ENCODE data around the gene COL25A1.
"Not testable (repeated sequence)": the region's sequence is repeated elsewhere in the genome, so short reads cannot be mapped to it uniquely, and the experiment has no call there.

Gene COL25A1

DNA sequence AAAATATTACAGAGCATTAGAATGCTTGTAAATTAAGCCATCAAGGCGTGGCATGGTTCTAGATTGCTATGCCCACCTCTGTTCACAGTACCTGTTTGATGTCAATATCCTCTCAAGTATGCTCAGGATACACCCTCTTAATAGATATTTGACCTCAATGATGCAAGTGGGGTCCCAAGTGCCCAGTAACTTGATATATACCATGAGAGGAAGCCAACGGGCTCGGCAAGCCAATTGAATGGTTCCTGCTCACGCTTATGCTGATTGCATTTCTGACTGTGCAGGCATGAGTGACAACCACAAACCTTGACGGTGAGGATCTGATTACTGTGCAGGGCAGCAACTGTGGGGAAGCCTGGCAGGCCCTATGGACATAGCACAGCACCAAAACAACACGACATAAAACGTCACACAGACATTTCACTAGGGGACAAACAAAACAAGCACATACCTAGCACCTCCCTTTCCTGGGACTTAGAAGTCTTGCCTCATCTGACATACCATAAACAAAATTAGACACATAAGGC, 360.5 kb downstream of the COL25A1 start:
- TF ChIP-seq, protein P1, sequence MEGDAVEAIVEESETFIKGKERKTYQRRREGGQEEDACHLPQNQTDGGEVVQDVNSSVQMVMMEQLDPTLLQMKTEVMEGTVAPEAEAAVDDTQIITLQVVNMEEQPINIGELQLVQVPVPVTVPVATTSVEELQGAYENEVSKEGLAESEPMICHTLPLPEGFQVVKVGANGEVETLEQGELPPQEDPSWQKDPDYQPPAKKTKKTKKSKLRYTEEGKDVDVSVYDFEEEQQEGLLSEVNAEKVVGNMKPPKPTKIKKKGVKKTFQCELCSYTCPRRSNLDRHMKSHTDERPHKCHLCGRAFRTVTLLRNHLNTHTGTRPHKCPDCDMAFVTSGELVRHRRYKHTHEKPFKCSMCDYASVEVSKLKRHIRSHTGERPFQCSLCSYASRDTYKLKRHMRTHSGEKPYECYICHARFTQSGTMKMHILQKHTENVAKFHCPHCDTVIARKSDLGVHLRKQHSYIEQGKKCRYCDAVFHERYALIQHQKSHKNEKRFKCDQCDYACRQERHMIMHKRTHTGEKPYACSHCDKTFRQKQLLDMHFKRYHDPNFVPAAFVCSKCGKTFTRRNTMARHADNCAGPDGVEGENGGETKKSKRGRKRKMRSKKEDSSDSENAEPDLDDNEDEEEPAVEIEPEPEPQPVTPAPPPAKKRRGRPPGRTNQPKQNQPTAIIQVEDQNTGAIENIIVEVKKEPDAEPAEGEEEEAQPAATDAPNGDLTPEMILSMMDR (IDR thresholded peaks at IDR 0.05; ENCODE audit: unreplicated experiment in 3 of 3), result no peak
- no peaks in the 10 kb centered on the region for H3K27me3 Mint-ChIP-seq (ENCODE audit: low read depth)
- H3K9me3 Mint-ChIP-seq, result no peaks in the 10 kb centered on the region
- peaks cover 7% of the 10 kb centered on the region for H3K36me3 Mint-ChIP-seq (ENCODE audit: low read depth)
- no peak overlapping the region for H3K4me3 Mint-ChIP-seq
- peaks cover 24% of the 10 kb centered on the region for H3K4me1 Mint-ChIP-seq
- peak overlapping the region in 2 of 3 experiments; percentile 50 to 59 for H3K27ac Mint-ChIP-seq

DNA sequence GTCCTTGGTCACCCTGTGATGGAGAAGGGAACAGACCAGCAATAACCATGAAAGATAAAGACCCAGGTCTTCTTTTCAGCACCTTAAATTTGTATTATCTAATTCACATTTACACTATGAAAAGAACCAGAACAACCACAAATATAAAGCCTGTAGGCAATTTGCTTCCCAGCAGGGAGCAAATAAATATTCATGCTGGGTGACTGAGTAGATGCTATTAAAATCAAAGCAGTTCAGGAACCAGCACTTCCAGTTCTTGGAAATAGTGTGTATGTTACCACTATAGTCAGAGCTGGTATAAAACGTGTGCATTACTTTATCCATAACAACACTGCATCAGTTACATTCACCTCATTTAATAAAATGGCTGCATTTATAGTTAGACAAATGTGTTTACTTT, 361.8 kb downstream of the COL25A1 start:
- Mint-ChIP-seq H3K36me3 (ENCODE audit: low read depth) (peaks cover 8% of the 10 kb centered on the region), H3K9me3 (no peaks in the 10 kb centered on the region), H3K27me3 (ENCODE audit: low read depth) (peaks cover 3% of the 10 kb centered on the region), H3K4me3 (no peak overlapping the region), H3K27ac (no peak overlapping the region), H3K4me1 (peaks cover 24% of the 10 kb centered on the region)
- TF ChIP-seq, protein P1 (IDR thresholded peaks at IDR 0.05; ENCODE audit: unreplicated experiment in 3 of 3), result no peak

DNA sequence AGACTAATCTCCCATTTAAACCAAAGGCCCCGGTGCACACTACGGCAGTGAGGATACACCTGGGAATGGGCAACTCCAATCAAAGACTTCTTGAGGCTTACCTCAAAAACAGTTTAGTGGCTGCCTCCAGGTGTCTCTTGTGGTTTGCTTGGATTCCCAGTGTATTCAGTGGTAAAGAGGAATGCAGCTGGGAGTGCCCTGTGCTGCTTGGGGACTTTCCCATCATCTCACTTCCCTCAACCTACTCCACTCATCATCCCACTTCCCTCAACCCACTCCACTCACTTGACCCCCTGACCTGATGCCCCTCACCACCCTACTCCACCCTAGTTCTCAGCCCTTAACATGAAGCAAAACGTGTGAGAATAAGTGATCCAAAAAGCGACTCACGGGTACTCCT, 362.3 kb downstream of the COL25A1 start:
- TF ChIP-seq, protein P1 (IDR thresholded peaks at IDR 0.05; ENCODE audit: unreplicated experiment in 3 of 3), result no peak
- Mint-ChIP-seq H3K27ac (no peak overlapping the region), H3K36me3 (ENCODE audit: low read depth) (peaks cover 8% of the 10 kb centered on the region), H3K4me1 (peaks cover 24% of the 10 kb centered on the region), H3K4me3 (no peak overlapping the region), H3K27me3 (ENCODE audit: low read depth) (peaks cover 3% of the 10 kb centered on the region), H3K9me3 (no peaks in the 10 kb centered on the region)

DNA sequence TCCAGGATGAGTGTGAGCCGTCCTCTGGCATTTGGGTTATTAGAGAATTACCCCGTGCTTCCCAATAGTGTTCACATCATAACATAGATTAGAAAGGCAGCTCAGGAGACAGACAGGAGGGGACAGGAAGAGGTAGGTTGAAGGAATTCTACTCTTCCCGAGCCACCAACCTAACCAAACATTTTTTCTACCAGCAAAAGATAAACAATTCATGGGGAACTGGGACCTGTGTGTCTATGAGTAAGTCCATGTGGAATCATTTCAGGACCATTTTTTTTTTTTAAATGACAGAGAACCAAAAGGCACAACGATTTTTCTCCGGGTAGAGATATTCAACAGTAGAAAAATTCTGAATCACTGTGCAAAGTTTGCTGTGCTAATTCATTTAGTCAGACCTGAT, 365.4 kb downstream of the COL25A1 start:
- peaks cover 3% of the 10 kb centered on the region for H3K27me3 Mint-ChIP-seq (ENCODE audit: low read depth)
- no peaks in the 10 kb centered on the region for H3K9me3 Mint-ChIP-seq
- TF ChIP-seq, protein P1 (IDR thresholded peaks at IDR 0.05; ENCODE audit: unreplicated experiment in 3 of 3), result no peak
- H3K27ac Mint-ChIP-seq, result no peak overlapping the region
- H3K36me3 Mint-ChIP-seq (ENCODE audit: low read depth), result peaks cover 12% of the 10 kb centered on the region
- no peak overlapping the region for H3K4me3 Mint-ChIP-seq
- H3K4me1 Mint-ChIP-seq, result peaks cover 14% of the 10 kb centered on the region

DNA sequence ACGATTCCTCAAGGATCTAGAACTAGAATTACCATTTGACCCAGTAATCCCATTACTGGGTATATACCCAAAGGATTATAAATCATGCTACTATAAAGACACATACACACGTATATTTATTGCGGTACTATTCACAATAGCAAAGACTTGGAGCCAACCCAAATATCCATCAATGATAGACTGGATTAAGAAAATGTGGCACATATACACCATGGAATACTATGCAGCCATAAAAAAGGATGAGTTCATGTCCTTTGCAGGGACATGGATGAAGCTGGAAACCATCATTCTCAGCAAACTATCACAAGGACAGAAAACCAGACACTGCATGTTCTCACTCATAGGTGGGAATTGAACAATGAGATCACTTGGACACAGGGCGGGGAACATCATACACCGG, 368.5 kb downstream of the COL25A1 start:
- not testable (repeated sequence) for H3K9me3 Mint-ChIP-seq; H3K27me3 Mint-ChIP-seq (ENCODE audit: low read depth); H3K4me3 Mint-ChIP-seq; H3K4me1 Mint-ChIP-seq
- Mint-ChIP-seq H3K36me3 (ENCODE audit: low read depth) (peaks cover 12% of the 10 kb centered on the region), H3K27ac (peak overlapping the region in 1 of 3 experiments; percentile 21)

DNA sequence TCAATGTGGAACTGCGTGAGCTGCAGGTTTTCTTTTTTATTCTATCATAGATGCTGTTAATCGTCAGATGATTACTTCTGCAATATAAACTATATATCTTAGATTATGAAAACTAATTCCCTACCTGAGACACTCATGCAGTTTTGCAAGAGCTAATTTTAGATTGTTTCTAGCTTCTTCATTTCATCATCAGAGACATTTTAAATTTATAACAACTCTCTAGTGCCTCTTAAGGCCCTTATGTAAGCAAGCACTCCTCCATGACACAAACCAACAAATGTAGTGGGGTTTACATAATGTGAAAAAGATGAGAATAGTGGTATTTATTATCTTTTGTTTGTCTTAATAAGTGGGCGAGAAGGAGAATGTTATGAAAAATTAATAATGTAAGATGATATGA, 369.4 kb downstream of the COL25A1 start:
- Mint-ChIP-seq H3K27ac (peak overlapping the region in 1 of 3 experiments; percentile 21), H3K36me3 (ENCODE audit: low read depth) (peaks cover 12% of the 10 kb centered on the region), H3K27me3 (ENCODE audit: low read depth) (peaks cover 3% of the 10 kb centered on the region), H3K9me3 (no peaks in the 10 kb centered on the region), H3K4me3 (no peak overlapping the region), H3K4me1 (peaks cover 7% of the 10 kb centered on the region)
- TF ChIP-seq, protein P1 (IDR thresholded peaks at IDR 0.05; ENCODE audit: unreplicated experiment in 3 of 3), result no peak
